Sigmoid colon (tissue), 7 donors: Measurements from ENCODE around the gene DGCR6L. TPM values are rescaled to one million over a fixed set of nuclear protein-coding genes. Genes with fewer than 3 reads are reported as not detected.
"Not testable (repeated sequence)": the region's sequence is repeated elsewhere in the genome, so short reads cannot be mapped to it uniquely, and the experiment has no call there.

Source experiments
- DNase-seq: peaks from one replicate; pipeline ENCODE4 v3.0.0-alpha.2; 2019
- H3K27ac ChIP-seq, 4 donors: fragments of 200-600 bp; sonication (generic); one replicate each; pipeline ENCODE4 v1.5.1; 2016 to 2019; ENCODE audit warnings: mild to moderate bottlenecking in 1 of 4
- H3K27me3 ChIP-seq, 3 donors: fragments of 200-600 bp; sonication (generic); one replicate each; pipeline ENCODE4 v1.5.1; 2019; ENCODE audit warnings: mild to moderate bottlenecking in 1 of 3
- H3K36me3 ChIP-seq, 4 donors: fragments of 200-600 bp; sonication (generic); one replicate each; pipeline ENCODE4 v1.5.1; 2016 to 2019
- H3K4me1 ChIP-seq, 4 donors: fragments of 200-600 bp; sonication (generic); one replicate each; pipeline ENCODE4 v1.5.1; 2017 to 2019
- H3K4me3 ChIP-seq, 4 donors: fragments of 200-600 bp; sonication (generic); one replicate each; pipeline ENCODE4 v1.5.1; 2017 to 2019; ENCODE audit warnings: mild to moderate bottlenecking in 2 of 4, moderate library complexity in 1 of 4
- H3K9me3 ChIP-seq, 4 donors: fragments of 200-600 bp in 3 of 4; sonication (generic) in 3 of 4; one replicate each; pipeline versions ENCODE4 v1.5.1 to v1.6.1; 2013 to 2019
- EP300 ChIP-seq, 4 donors: sonication (generic); formaldehyde crosslinking; IDR thresholded peaks; one replicate each; pipeline ENCODE4 v1.6.1; 2017; ENCODE audit warnings: antibody characterized with exemption in 4 of 4
- POLR2A ChIP-seq, 2 donors: fragments of 450-650 bp; IDR thresholded peaks; one replicate each; pipeline ENCODE4 v1.6.1; 2016; ENCODE audit warnings: antibody characterized with exemption in 2 of 2, mild to moderate bottlenecking in 2 of 2, moderate library complexity in 2 of 2
- POLR2AphosphoS5 ChIP-seq, 4 donors: sonication (generic); formaldehyde crosslinking; IDR thresholded peaks; one replicate each; pipeline ENCODE4 v1.6.1; 2017; ENCODE audit warnings: antibody characterized with exemption in 4 of 4
- WGBS, 2 donors: extraction: QIAGEN DNeasy Blood & Tissue Kit; methylation state at CpG; one replicate each; pipeline ENCODE4 v1.1.7; 2013; 5-methylcytosine and 5-hydroxymethylcytosine counted together
- intact Hi-C: fragments of 100-400 bp; cut with DNase I; formaldehyde crosslinking; loops from one replicate; pipeline ENCODE4 v1.15.1; 2023
- polyA plus RNA-seq, 3 donors: library from polyadenylated mRNA; stranded (reverse); fragments of 200-250 nt; gene quantifications; one replicate each; pipeline ENCODE4 v1.2.3, GENCODE V29; 2013
- total RNA-seq, 4 donors: library from RNA; depleted of rRNA; stranded (reverse); fragments of >200 nt; gene quantifications; one replicate each; pipeline ENCODE4 v1.1.0, GENCODE V29; 2016
- TF ChIP-seq, protein P1 (sequence below), 4 experiments: fragments of 450-650 bp in 3 of 4; fragments of 200-600 bp in 1 of 4; IDR thresholded peaks; one replicate each; pipeline ENCODE4 v1.5.1; 2016 to 2019; ENCODE audit warnings: antibody characterized with exemption in 4 of 4, mild to moderate bottlenecking in 3 of 4, moderate library complexity in 2 of 4
- donor health status: healthy with polysubstance abuse.
- donor health status: Bipolar disorder and iron deficiency.
- donor health status: healthy.

The DGCR6L gene
- total RNA-seq: 10 to 100 TPM; 62.3 to 88.6 (median 69.8) TPM
- 10 to 100 TPM; 38.6 to 72.7 (median 54.6) TPM for polyA plus RNA-seq

GRCh38 chr22:20319745-20320658, at the start of gene DGCR6L:
TSS of gene DGCR6L (minus strand) at chr22:20320060. CDS start at chr22:20319988, 72 bp downstream.
- Histone ChIP-seq H3K4me1 (peaks cover 0 to 43% (median 37%) of the 10 kb centered on the region in 4 donors), H3K9me3 (no peaks in the 10 kb centered on the region), H3K4me3 (peak within 1 kb of the TSS; percentile 73 to 97 (median 88)), H3K27ac (peak within 1 kb of the TSS; percentile 85 to 93 (median 86)), H3K27me3 (no peaks in the 10 kb centered on the region), H3K36me3 (peaks cover 0 to 1% (median 0%) of the 10 kb centered on the region in 4 donors)
- no peak for TF ChIP-seq EP300 (IDR thresholded peaks at IDR 0.05)
- TF ChIP-seq, protein P1, sequence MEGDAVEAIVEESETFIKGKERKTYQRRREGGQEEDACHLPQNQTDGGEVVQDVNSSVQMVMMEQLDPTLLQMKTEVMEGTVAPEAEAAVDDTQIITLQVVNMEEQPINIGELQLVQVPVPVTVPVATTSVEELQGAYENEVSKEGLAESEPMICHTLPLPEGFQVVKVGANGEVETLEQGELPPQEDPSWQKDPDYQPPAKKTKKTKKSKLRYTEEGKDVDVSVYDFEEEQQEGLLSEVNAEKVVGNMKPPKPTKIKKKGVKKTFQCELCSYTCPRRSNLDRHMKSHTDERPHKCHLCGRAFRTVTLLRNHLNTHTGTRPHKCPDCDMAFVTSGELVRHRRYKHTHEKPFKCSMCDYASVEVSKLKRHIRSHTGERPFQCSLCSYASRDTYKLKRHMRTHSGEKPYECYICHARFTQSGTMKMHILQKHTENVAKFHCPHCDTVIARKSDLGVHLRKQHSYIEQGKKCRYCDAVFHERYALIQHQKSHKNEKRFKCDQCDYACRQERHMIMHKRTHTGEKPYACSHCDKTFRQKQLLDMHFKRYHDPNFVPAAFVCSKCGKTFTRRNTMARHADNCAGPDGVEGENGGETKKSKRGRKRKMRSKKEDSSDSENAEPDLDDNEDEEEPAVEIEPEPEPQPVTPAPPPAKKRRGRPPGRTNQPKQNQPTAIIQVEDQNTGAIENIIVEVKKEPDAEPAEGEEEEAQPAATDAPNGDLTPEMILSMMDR (IDR thresholded peaks at IDR 0.05): no peak
- peak; percentile 55 to 86 (median 85) for TF ChIP-seq POLR2AphosphoS5 (IDR thresholded peaks at IDR 0.05)
- peak; percentile 32 to 57 for TF ChIP-seq POLR2A (IDR thresholded peaks at IDR 0.05)
- peak; percentile 97 for DNase-seq
- 0% methylated on average over 98 of the region's 98 CpGs for WGBS, 2 donors
- intact Hi-C loops: no loop called here

GRCh38 chr22:20368875-20369274, 49.0 kb upstream of the DGCR6L start:
- 92 to 96% methylated on average over 9 of the region's 9 CpGs for WGBS, 2 donors
- H3K4me1 ChIP-seq, DNase-seq, H3K27ac ChIP-seq, H3K4me3 ChIP-seq, intact Hi-C loops, H3K36me3 ChIP-seq, H3K9me3 ChIP-seq, H3K27me3 ChIP-seq: not testable (repeated sequence)

DNA sequence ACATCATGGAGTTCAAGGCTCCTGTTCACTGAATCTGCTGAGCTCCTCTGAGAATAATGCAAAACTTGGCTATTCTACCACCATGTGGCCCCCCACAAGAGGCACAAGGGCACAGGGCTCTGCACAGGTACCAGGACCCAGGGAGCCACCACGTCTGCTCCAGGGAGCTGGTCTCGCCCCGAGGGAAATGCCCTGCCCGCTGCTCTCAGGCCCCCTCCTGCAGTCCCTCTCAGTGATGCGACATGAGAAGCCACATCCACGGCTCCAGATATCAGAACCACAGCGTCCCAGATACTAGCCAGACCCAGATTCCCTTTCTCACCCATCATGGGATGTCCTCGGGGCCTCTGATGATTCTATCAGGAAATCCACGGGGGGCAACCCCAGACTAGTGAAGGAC, 47.0 kb upstream of the DGCR6L start:
- H3K4me1 ChIP-seq, intact Hi-C loops, H3K27me3 ChIP-seq, DNase-seq, H3K36me3 ChIP-seq, H3K9me3 ChIP-seq, H3K27ac ChIP-seq, H3K4me3 ChIP-seq: not testable (repeated sequence)
- 89 to 91% methylated on average over 9 of the region's 9 CpGs for WGBS, 2 donors

DNA sequence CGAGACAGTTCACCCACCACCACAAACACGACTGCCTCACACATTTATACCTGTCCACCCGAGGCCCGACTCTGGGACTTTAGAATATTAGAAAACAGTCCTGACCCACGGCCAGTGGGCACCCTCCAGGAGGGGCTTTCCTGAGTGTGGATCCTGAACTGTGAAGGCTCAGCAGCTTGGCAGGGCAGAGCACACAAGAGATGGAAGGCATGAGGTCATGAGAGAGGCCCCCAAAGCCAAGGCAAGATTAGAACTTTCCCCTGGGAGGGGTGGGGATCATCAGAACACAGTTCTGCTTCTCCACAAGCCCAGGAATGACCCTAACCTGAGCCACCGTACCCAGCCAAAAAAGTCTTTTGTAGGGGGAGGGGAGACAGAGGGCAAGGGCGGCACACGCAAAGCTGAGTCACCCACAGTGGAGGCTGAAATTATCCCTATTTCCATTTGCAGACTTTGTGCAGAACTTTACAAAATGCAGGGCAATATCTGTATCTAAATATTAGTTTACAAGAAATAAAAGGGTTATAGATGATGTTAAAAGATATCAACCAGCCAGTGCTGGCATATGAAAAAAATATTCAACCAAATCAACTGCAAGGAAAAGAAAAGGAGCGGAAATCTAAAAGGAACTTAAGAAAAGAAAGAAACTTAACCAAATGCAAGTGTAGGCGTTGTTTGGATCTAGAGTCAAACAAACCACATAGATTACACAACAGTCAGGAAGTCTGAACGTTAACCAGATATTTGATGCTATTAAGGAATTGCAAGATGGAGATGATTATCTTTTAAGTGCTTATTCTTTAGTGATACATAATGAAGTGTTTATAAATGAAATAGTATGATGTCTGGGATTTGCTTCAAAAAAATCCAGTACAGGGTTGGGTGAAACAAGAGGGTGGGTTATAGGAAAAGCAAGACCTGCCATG, 44.7 kb upstream of the DGCR6L start:
- H3K4me3 ChIP-seq, H3K27me3 ChIP-seq, H3K4me1 ChIP-seq, H3K9me3 ChIP-seq, H3K36me3 ChIP-seq, intact Hi-C loops, H3K27ac ChIP-seq, DNase-seq: not testable (repeated sequence)
- 72 to 74% methylated on average over 11 of the region's 11 CpGs for WGBS, 2 donors

GRCh38 chr22:20362403-20362802, 42.5 kb upstream of the DGCR6L start:
- H3K4me1 ChIP-seq, H3K36me3 ChIP-seq, intact Hi-C loops, H3K9me3 ChIP-seq, DNase-seq, H3K27ac ChIP-seq, H3K4me3 ChIP-seq, H3K27me3 ChIP-seq: not testable (repeated sequence)
- WGBS, 2 donors: 95 to 96% methylated on average over 10 of the region's 10 CpGs

DNA sequence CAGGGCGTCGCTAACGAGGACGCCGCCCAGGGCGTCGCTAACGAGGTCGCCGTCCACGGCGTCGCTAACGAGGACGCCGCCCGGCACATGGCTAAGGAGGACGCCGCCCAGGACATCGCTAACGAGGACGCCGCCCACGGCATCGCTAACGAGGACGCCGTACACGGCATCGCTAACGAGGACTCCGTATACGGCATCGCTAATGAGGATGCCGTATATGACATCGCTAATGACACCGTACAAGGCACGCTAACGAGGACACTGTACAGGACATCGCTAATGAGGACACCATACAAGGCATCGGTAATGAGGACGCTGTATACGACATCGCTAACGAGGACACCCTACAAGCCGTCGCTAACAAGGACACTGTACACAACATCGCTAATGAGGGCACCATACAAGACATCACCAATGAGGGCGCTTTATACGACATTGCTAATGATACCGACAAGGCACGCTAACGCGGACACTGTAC, 41.9 kb upstream of the DGCR6L start:
- H3K27ac ChIP-seq, H3K4me3 ChIP-seq, H3K36me3 ChIP-seq, intact Hi-C loops, H3K9me3 ChIP-seq, H3K4me1 ChIP-seq, DNase-seq, H3K27me3 ChIP-seq: not testable (repeated sequence)
- 96 to 97% methylated on average over 54 of the region's 54 CpGs for WGBS, 2 donors

DNA sequence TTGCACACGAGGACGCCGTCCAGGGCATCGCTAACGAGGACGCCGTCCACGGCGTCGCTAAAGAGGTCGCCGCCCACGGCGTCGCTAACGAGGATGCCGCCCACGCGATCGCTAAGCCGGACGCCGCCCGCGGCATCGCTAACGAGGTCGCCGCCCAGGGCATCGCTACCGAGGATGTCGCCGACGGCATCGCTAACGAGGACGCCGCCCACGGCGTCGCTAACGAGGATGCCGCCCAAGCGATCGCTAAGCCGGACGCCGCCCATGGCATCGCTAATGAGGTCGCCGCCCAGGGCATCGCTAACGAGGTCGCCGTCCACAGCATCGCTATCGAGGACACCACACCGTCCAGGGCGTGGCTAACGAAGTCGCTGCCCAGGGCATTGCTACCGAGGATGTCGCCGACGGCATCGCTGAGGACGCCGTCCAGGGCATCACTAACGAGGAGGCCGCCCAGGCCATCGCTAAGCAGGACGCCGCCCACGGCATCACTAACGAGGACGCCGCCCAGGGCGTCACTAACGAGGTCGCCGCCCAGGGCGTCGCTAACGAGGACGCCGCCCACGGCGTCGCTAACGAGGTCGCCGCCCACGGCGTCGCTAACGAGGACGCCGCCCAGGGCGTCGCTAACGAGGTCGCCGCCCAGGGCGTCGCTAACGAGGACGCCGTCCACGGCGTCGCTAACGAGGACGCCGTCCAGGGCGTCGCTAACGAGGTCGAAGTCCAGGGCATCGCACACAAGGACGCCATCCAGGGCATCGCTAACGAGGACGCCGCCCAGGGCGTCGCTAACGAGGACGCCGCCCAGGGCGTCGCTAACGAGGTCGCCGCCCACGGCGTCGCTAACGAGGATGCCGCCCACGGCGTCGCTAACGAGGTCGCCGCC, 41.2 kb upstream of the DGCR6L start:
- H3K27me3 ChIP-seq, H3K4me1 ChIP-seq, H3K4me3 ChIP-seq, H3K9me3 ChIP-seq, intact Hi-C loops, DNase-seq, H3K27ac ChIP-seq, H3K36me3 ChIP-seq: not testable (repeated sequence)
- 95 to 96% methylated on average over 145 of the region's 145 CpGs for WGBS, 2 donors

DNA sequence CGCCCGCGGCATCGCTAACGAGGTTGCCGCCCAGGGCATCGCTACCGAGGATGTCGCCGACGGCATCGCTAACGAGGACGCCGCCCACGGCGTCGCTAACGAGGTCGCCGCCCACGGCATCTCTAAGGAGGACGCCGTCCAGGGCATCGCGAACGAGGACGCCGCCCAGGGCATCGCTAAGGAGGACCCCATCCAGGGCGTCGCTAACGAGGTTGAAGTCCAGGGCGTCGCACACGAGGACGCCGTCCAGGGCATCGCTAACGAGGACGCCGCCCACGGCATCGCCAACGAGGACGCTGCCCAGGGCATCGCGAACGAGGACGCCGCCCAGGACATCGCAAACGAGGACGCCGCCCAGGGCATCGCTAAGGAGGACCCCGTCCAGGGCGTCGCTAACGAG, 40.4 kb upstream of the DGCR6L start:
- H3K4me3 ChIP-seq, H3K36me3 ChIP-seq, H3K27me3 ChIP-seq, H3K9me3 ChIP-seq, H3K4me1 ChIP-seq, intact Hi-C loops, DNase-seq, H3K27ac ChIP-seq: not testable (repeated sequence)
- WGBS, 2 donors: 96% methylated on average over 60 of the region's 60 CpGs

- 96 to 98% methylated on average over 103 of the region's 103 CpGs for WGBS, 2 donors
- intact Hi-C loops, DNase-seq: not testable (repeated sequence)
Observed at GRCh38 chr22:20358503-20359239, 38.8 kb upstream of the DGCR6L start.

DNA sequence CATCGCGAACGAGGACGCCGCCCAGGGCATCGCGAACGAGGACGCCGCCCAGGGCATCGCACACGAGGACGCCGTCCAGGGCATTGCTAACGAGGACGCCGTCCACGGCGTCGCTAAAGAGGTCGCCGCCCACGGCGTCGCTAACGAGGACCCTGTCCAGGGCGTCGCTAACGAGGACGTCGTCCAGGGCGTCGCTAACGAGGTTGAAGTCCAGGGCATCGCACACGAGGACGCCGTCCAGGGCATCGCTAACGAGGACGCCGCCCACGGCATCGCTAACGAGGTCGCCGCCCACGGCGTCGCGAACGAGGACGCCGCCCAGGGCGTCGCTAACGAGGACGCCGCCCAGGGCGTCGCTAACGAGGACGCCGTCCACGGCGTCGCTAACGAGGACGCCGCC, 38.1 kb upstream of the DGCR6L start:
- DNase-seq, H3K4me1 ChIP-seq, H3K36me3 ChIP-seq, intact Hi-C loops, H3K9me3 ChIP-seq, H3K4me3 ChIP-seq, H3K27ac ChIP-seq, H3K27me3 ChIP-seq: not testable (repeated sequence)
- WGBS, 2 donors: 95 to 97% methylated on average over 56 of the region's 70 CpGs

More at GRCh38 chr22:20358503-20359239, 38.8 kb upstream of the DGCR6L start:
- not testable (repeated sequence) for H3K4me1 ChIP-seq, H3K36me3 ChIP-seq, H3K9me3 ChIP-seq, H3K4me3 ChIP-seq, H3K27me3 ChIP-seq, H3K27ac ChIP-seq
